Activated T-helper 1 cell treated with Interleukin-2 at 50 U/mL for 16 hours (primary cell): Measurements from ENCODE around the gene STK24.
"Not testable (repeated sequence)": the region's sequence is repeated elsewhere in the genome, so short reads cannot be mapped to it uniquely, and the experiment has no call there.

Source experiments
- DNase-seq: peaks from one replicate; pipeline ENCODE4 v3.0.0-alpha.2; 2020; ENCODE audit warnings: low read depth

STK24 gene

DNA sequence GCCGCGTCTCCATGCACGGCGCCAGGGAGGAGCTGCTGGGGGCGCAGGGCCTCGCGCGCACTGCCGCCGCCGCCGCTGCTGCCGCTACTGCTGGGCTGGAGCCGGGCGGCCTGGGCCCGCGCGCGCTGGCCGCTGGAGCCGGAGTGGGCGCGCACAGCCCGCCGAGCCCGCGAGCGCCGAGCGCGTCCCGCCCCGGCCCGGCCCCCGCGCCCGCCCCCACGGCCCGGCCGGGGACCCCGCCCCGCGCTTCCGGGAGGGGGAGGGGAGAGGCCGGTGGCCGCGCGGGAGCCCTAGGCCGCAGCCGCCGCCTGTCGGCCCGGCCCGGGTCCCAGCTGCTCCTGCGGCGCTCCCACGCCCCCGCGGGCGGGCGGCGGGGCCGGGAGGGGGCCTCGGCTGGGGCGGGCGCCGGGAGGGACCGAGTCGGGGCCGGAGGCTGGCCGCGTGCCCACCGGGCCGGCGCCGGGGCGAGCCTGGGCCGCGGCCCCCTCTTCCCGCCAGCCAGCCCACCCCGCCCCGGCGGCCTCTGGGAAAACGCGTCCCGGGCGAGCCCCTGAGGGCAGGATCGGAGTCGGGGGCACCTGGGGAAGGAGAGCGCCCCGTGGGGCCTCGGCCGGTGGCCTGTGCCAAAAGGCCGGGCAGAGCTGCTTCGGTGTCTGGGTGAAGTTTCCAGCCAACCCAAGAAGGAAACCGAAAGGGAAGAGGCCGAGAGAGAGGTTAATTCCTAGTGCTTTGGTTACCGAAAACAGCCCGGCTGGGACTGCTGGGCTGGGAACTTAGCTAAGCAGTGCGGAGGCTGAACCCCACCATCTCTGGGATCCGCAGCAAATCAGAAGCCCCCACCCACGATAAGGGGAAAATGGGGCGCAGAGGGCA, at the start of gene STK24:
TSS of gene STK24 (minus strand) at position 145 of the 873 bp plus-strand sequence. CDS start 321 bp downstream, outside the sequence.
- peak; percentile 51 for DNase-seq

DNA sequence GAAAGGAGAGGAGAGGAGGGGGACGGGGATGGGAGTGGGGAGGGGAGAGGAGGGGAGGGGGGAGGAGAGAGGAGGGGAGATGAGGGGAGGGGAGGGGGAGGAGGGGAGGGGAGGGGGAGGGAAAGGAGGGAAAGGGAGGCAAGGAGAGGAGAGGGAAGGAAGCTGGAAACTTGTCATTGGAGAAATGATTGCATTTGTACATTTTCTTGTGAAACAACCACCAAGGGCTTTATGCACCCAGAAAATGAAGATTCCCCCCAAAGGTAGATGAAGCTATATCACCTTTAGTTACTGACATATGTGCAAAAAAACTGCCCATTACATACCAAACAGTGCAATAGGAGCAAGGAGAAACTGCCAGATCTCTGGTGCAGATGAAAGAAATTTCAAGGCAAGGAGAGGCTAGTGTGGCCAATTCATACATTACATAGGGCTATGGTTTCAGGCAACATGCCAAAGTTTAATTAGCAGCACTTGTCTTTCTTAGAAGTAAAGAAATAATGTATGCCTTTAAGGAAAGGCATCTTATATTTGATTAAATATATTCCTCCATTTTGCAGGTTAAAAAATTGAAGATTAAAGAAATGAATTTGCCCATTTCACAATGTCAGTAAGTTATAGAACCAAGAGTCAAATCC, 49.5 kb upstream of the STK24 start:
- DNase-seq: no peak

DNA sequence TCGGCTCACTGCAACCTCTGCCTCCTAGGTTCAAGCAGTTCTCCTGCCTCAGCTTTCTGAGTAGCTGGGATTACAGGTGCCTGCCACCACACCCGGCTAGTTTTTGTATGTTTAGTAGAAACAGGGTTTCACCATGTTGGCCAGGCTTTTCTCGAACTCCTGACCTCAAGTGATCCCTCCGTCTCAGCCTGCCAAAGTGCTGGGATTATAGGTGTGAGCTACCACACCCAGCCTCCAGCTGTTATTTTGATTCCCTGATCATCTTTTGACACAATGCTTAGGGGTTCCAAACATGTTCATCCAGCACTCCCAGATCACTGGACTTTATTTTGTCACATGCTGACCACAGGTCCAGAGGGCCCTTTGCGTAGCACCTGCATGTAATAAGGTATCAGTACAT, 47.7 kb upstream of the STK24 start:
- DNase-seq: not testable (repeated sequence)

- no peak for DNase-seq
Observed at GRCh38 chr13:98622931-98623331, 46.0 kb upstream of the STK24 start.

- DNase-seq: no peak
Observed at GRCh38 chr13:98619556-98619955, 42.6 kb upstream of the STK24 start.

DNA sequence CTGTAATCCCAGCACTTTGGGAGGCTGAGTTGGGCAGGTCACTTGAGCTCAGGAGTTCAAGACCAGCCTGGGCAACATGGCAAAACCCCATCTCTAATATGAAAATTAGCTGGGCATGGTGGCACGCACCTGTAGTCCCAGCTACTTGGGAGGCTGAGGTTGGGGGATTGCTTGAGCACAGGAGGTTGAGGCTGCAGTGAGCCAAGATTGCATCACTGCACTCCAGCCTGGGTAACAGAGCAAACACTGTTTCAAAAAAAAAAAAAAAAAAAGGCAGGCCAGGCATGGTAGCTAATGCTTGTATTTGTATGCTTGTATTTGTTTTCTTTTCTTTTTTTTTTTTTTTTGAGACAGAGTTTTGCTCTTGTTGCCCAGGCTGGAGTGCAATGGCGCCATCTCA, 38.7 kb upstream of the STK24 start:
- not testable (repeated sequence) for DNase-seq

- DNase-seq: no peak
Observed at GRCh38 chr13:98613591-98613990, 36.7 kb upstream of the STK24 start.

- DNase-seq: no peak
Observed at GRCh38 chr13:98609756-98610155, 32.8 kb upstream of the STK24 start.

- no peak for DNase-seq
Observed at GRCh38 chr13:98606296-98606695, 29.4 kb upstream of the STK24 start.

DNA sequence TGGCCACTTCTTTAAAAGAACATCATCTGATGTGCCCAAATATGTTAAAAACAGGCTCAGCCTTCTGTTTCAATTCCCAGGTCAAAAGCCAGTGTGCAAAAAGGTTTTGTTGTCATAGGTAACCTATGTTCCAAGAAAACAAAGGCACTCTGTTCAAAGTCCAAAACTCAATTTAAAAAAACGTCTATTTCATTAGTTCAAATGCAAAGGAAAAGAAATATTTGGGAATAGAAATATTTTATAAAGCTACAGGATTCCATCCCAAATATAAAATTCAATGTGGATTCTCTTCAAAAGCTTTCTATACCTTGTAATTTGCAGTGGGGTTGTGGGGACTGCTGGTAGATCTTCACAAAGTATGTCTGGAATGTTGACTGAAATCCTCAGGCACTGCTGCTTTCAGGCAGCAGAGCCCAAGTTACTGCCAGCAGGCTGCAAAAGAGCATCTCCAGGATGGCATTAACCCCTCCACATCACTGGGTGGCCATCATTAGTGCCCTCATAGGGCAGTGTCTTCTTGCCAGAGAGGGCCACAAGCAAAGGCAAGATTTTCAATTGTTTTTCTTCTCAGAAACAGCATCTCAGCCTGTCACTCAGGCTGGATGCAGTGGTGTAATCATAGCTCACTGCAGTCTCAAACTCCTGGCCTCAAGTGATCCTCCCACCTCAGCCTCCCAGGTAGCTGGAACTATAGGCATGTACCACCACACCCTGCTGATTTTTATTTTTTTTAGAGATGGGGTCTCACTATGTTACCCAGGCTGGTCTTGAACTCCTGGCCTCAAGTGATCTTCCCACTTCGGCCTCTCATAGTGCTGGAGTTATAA, 22.8 kb upstream of the STK24 start:
- no peak for DNase-seq

DNA sequence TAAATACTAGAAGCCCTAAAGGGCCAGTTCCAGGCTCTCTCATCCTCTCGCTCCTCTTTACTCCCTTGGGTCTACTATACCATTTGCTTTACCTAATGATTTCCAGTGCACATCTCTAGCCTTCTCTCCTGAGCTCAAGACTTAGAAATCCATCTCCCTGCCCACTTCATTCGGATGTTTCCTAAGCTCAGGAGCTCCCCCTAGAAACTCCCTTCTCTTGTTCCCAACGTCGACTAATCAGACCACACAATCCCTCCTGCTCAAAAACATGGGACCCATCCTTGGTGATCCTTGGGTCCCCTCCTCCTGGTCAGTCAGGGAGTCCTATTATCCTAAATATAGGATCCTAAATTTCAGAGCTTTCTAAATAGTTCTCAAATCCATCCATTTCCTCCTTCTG, 21.1 kb upstream of the STK24 start:
- no peak for DNase-seq

GRCh38 chr13:98595134-98595533, 18.2 kb upstream of the STK24 start:
- DNase-seq: no peak

GRCh38 chr13:98592362-98592732, 15.4 kb upstream of the STK24 start:
- no peak for DNase-seq

DNA sequence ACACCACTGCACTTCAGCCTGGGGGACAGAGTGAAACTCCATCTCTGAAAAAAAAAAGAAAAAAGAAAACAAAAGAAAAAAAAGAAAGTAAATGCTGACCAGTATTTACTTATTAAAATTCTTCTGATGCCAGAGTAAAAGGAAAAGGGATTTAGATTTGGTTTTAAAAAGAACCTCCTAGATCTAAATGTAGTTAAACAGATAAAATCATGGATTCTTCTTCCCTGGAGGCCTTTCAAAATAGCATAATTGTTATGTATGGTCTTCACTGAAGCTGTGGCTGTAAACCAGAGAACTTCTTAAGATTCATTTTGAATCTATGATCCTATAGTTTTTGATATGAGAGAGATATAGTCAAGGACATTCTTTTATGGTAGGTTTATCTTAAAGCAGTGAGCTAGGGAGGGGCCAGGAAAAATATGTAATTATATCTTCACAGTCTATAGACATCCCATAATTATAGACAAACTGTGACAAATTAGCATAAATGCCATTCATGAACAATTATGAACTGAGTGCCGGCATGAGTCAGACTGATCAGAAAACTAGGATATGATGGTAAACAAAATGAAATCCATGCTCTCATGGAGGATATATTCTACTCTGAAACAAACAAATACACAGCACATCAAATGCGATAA, 14.9 kb upstream of the STK24 start:
- DNase-seq: no peak

GRCh38 chr13:98590471-98590870, 13.6 kb upstream of the STK24 start:
- not testable (repeated sequence) for DNase-seq

DNA sequence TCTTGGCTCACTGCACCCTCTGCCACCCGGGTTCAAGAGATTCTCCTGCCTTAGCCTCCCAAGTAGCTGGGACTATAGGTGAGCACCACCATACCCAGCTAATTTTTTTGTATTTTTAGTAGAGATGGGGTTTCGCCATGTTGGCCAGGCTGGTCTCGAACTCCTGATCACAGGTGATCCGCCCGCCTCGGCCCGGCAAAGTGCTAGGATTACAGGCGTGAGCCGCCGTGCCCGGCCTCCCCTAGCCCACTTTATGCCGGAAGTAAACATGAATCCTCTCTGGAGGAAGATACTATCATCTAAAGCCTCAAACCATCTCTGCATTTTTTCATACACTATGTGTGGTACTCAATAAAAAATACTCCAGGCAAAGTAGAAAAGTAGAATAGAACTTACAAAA, 12.6 kb upstream of the STK24 start:
- not testable (repeated sequence) for DNase-seq

- no peak for DNase-seq
Observed at GRCh38 chr13:98586400-98587345, 9.8 kb upstream of the STK24 start.

- DNase-seq: no peak
Observed at GRCh38 chr13:98585946-98586345, 9.0 kb upstream of the STK24 start.

DNA sequence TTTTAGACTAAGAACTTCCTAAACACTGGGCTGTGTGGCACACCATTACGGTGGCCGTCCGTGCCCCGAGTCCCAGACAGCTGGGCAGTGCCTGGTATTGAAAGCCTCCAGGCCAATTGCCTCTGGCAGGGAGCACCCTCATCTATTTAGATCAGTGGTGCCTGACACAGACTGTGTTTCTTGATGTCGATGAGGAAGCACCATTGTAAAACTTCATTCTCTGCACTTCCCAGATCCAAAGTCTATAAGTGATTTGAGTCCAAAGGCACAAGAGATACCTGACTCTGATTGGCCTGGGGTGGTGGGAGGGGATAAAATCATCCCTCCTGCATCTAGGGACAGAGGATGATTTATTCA, 8.5 kb upstream of the STK24 start:
- DNase-seq: no peak

GRCh38 chr13:98584668-98585397, 7.9 kb upstream of the STK24 start:
- no peak for DNase-seq
